Activated CD4-positive, alpha-beta T cell treated with anti-CD3 and anti-CD28 coated beads, Interleukin-2, amount 50 U/mL, for 1 hour (primary cell): ENCODE measurements around the gene SMIM36.
"Not testable (repeated sequence)": the region's sequence is repeated elsewhere in the genome, so short reads cannot be mapped to it uniquely, and the experiment has no call there.

Experiments used
- DNase-seq: peaks from one replicate; pipeline ENCODE4 v3.0.0-alpha.2; 2020

Gene SMIM36

GRCh38 chr17:55453839-55454557 is 57.3 kb downstream of the SMIM36 start:
- no peak for DNase-seq

- DNase-seq, result no peak
Observed at GRCh38 chr17:55452139-55452790, 59.0 kb downstream of the SMIM36 start.

- DNase-seq, result no peak
Observed at GRCh38 chr17:55451758-55452138, 59.5 kb downstream of the SMIM36 start.

GRCh38 chr17:55451203-55451641 is 60.0 kb downstream of the SMIM36 start:
- no peak for DNase-seq

- no peak for DNase-seq
Observed at GRCh38 chr17:55450232-55450825, 60.9 kb downstream of the SMIM36 start.

DNA sequence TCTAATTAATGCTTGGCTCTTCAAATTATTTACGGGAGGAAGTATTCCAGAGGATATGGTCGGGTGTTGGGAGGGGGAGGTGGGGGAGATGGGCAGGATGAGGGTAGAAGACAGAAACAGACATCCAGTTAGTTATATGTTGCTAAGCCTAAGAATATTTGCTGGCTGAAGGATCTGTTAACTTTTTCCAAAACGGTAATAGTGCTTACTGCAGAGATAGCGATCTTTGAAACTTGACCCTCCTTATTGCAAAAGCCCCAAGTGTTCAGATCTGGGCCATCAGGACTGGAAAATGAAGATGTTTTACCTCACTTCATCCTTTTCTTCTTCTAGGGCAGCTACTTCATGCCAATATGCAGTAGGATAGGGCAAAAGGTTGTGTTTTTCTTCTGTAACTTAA is 62.6 kb downstream of the SMIM36 start:
- no peak for DNase-seq

GRCh38 chr17:55446581-55447205 is 64.6 kb downstream of the SMIM36 start:
- DNase-seq, result no peak

DNA sequence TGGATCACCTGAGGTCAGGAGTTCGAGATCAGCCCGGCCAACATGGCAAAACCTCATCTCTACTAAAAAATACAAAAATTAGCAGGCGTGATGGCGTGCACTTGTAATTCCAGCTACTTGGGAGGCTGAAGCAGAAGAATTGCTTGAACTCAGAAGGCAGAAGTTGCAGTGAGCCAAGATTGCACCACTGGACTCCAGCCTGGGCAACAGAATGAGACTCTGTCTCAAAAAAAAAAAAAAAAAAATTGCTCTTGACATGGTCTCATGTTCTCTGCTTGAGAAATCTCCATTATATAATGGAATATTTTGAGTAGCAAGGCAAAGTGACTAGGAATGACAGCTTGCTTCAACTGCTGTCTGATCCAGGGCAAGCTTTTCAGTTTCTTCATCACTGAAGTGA is 65.2 kb downstream of the SMIM36 start:
- DNase-seq, result not testable (repeated sequence)

DNA sequence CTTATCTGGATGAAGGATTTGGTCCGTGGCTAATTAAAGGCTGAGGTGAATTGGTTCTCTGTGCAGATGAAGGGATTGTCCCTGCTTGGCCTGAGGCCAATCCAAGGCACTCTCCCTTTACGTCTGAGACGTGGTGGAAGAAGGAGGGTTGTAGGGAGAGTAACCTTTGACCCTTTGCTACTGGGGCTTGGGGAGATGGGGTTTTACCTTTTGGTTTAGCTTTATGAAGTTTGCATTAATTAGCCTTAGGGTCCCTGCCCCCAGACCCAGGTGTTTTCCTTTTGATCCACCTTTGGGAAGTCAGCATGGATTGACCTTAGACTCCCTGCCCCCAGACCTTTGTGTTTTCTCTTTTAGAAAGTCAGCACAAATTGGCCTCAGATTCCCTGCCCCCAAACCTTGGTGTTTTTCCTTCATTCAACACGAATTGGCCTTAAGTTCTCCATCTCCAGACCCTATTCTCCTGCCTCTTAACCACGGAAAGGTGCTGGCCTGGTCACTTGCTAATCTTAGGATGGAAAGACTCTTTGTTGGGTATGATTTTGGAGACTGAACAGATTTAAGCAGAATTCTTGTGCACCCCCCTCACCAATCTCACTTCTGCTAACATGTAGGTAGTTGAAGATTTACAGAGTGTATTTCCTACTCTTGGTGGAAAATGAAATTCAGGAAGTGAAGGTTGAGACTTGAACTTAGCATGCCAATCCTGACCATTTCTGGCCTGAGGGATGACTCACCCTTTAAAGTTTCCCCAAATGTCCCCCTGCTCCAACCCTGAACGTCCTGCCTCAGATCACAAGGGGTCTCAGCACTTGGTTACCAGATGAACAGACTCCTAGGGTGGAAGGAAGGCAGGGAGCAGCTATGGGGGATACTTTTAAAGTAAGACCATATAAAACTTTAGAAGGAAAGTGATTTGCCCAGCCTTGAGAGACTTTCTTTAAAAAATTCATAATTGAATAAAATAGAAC is 66.5 kb downstream of the SMIM36 start:
- no peak for DNase-seq

DNA sequence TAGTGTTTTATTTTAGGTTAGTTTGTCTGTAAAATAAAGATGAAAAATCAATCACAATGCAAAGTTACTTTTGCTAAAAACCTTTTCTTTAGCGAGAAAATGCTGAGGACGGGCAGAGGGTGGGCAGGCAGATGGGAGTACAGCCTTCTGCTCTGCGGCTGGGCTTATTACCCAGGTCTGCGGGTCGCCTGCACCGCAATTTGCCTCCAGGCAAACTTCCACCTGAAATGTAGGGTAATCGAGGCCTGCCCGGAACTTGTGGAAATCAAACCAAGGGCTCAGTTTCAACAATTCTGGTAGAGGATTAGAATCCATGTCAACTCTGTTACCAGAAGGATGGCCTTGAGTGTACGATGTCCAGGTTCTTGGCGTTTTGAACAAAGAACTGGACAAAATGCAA is 67.3 kb downstream of the SMIM36 start:
- DNase-seq, result no peak

- no peak for DNase-seq
Observed at GRCh38 chr17:55442953-55443683, 68.1 kb downstream of the SMIM36 start.

DNA sequence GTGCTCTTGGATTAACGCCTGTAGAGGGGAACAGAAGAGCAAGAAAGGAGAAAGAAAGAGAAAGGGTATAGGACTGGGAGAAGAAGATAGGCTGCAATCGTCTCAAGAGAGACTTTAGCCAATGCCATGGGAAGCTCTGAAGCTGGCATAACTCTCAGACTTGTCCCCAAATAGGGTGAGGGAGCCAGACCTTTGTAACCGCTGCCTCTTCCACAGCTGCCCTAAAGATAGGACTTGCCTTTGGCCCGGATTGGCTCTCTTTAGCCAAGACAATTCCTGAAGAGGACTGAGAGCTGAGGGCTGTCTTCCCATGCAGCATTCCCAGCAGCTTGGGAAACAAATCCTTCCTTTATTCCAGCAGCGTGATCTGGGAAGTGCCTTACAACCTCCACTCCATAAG is 68.8 kb downstream of the SMIM36 start:
- no peak for DNase-seq

GRCh38 chr17:55441544-55441943 is 69.7 kb downstream of the SMIM36 start:
- no peak for DNase-seq

- DNase-seq, result no peak
Observed at GRCh38 chr17:55440391-55440790, 70.9 kb downstream of the SMIM36 start.

- no peak for DNase-seq
Observed at GRCh38 chr17:55437159-55437605, 74.1 kb downstream of the SMIM36 start.

GRCh38 chr17:55436224-55437158 is 74.8 kb downstream of the SMIM36 start:
- no peak for DNase-seq

DNA sequence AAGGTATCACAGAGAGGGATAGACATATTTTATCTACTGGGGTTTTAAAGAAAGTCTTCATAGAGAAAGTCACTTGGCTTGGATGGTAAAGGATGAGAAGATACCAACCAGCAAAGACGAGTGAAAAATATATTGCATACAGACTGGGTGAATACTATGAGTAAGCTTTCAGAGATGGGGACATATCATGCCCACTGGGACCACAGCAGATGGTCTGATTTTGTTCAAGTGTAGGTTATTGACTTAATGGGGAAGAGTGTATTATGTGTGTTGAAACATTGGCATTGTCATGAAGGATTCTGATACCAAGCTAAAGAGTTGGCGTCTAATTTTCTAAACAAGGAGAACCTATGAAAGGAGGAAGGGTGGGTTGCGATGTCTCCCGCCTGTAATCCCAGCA is 75.8 kb downstream of the SMIM36 start:
- DNase-seq, result no peak

DNA sequence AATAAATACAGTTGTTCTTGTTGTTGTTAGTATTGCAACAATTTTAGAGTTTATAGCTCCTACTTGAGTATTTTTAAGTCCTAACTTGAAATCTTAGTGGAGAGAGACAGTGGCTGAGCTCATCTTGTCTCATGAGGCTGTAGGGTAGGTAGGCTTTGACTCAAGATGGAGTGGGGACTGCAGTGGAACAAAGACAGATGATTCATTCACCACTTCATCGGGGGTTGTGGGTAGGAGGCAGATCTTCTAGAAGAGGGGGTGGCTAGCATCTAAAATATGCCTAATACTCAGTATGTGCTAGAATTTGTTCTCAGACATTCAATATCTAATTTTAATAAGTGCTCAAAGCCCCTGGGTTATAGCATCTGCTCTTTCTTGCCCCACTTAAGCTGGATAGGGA is 76.5 kb downstream of the SMIM36 start:
- no peak for DNase-seq

GRCh38 chr17:55433629-55434422 is 77.4 kb downstream of the SMIM36 start:
- DNase-seq, result no peak
